ENCODE data around the gene TNNT2.
A peak's percentile ranks its signal among the peaks of the same experiment; 100 is the strongest.

The TNNT2 gene

DNA sequence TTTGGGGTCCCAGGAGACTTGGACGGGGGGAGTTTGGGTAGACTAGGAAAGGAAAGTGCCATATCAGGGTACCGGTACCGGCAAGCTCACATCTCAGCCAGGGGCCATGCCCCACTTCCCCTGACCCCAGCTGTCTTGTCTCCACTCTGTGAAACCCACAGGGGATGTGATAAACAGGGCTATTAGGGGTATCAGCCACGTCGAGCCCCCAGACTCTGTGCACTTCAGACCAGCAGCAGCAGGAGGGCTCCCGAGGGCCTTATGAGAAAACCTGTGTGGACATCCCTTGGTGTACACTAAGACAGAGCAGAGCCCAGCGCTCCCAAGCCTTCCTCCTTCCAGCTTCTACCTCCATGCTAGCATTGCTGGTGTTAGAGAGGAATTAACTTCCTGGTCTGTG is 46.3 kb downstream of the TNNT2 start:
- no peak for DNase-seq

- DNase-seq: no peak
These were observed 46.9 kb downstream of the TNNT2 start for GRCh38 chr1:201330541-201330940.

- no peak for DNase-seq
These were observed 47.7 kb downstream of the TNNT2 start for GRCh38 chr1:201329801-201330200.

DNA sequence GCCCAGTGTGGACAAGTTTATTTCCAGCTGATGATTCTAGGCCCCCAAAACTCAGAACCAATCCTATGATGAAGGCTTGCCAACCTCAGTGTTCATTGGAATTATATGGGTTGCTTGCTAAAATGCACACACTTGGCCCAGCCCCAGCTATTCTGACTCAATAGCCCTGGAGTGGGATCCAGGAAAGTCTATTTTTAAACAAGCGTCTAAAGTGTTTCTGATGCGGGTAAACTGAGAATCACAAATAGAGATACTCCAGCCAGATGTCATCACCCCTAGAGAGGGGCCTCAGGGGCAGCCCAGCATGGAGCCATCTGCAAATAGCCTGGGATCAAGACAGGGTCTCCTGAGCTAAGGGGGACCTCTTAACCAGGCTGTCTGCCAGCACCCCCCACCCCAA is 48.2 kb downstream of the TNNT2 start:
- no peak for DNase-seq

DNA sequence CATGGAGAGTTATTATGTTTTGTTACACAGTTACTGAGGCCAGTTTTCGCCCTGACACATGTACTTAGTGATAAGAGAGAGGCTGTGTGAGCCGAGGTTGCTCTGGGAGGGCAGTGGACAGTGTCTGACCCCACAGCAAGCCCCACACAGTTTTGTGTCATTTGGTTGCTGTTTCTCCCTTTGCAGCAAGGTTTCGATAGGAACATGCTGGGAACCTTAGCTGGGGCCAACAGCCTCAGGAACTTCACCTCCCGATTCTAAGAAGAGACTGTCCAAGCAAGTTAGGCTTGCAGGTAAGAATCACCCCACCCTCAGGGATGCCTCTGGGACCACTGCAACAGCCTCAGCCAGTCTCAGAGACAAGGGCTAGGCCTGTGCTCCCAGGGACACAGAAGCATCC is 48.9 kb downstream of the TNNT2 start:
- DNase-seq: no peak

DNA sequence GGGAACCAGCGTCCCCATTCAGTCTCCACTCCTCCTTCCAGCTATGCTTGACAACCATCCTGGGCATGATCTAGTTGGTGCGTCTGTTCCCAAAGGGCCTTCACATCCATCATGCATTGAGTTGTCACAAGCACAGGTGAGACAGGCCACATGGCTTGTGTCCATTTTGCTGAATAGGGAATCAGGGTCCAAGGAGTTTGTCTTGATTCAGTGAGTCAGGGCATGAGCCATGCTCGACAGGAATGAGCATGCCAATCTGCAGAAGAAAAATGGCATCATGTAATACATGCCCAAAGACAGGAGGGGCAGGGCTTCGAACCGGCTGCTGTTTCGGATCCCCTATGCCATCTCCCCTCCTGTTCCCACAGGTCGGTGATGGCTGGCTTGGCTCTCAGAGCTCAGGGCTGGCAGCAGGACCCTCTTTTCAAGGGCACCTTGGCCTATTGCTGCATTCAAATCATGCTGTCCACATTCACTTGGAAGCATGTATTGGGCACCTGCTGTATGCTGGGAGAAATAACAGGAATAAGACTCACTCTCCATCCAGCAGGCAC is 49.7 kb downstream of the TNNT2 start:
- DNase-seq: no peak

GRCh38 chr1:201326710-201327109 is 50.8 kb downstream of the TNNT2 start:
- no peak for DNase-seq

GRCh38 chr1:201325678-201326060 is 51.8 kb downstream of the TNNT2 start:
- DNase-seq: no peak

- DNase-seq: no peak
These were observed 52.4 kb downstream of the TNNT2 start for GRCh38 chr1:201324821-201325677.

DNA sequence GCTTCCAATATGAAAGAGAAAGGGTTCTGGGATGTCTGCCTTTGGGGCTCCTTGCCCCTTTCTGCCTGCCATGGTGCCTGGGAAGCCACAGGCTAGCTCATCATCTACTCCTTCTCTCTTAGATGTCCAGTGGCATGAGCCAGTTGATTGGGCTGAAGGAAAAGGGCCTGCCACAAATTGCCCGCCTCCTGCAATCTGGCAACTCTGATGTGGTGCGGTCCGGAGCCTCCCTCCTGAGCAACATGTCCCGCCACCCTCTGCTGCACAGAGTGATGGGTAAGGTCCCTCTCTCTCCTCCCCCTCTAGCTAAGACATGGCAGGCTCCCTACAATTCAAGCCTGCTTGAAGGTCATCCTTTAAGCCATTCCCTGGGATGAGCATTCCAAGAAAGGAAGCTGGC is 53.2 kb downstream of the TNNT2 start:
- DNase-seq: no peak

- DNase-seq: no peak
These were observed 54.6 kb downstream of the TNNT2 start for GRCh38 chr1:201322653-201323510.

DNA sequence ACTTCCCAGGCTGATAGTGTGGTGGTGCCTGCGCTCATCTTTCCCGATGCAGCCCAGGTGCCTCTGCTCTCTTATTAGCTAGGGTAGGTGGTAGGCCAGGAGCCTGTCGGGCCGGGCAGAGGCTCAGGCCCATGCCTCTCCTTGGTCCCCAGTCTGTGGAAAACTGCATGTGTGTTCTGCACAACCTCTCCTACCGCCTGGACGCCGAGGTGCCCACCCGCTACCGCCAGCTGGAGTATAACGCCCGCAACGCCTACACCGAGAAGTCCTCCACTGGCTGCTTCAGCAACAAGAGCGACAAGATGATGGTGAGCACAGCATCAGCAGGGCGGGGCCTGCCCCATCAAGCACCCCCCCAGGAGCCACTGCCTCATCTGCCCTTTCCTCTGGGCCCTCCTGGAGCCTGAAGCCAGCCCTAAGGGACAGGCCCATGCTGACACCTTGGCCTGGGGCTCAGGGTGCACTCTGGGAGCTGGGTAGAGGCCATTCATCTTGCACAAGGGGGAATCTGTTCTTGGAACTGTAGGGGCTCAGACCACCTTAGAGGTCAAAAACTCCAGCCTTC is 55.6 kb downstream of the TNNT2 start:
- DNase-seq: no peak

DNA sequence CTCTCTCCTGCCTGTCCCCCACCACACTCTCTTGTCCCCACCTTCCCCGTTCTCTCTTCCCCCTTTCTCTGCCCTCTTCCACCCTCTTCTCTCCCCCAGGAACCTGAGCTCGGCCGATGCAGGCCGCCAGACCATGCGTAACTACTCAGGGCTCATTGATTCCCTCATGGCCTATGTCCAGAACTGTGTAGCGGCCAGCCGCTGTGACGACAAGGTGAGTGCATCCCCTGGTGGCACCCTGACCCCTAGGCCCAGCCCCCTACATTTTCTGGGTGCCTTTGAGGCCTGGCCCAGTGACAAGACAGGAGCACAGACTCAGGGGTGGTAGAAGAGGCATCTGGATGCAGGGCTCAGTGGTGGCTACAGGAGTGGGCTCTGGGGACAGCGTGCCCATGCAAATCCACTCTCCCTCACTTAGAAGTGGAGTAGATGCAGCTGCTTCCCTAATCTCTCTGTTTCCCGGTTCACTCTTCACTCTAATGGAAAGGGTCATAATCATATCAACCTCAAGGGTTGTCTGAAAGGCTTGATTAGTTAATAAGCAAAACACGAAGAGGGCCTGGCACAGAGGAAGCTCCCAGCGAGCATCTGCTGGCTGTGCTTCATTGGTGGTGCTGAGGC is 57.2 kb downstream of the TNNT2 start:
- no peak for DNase-seq

DNA sequence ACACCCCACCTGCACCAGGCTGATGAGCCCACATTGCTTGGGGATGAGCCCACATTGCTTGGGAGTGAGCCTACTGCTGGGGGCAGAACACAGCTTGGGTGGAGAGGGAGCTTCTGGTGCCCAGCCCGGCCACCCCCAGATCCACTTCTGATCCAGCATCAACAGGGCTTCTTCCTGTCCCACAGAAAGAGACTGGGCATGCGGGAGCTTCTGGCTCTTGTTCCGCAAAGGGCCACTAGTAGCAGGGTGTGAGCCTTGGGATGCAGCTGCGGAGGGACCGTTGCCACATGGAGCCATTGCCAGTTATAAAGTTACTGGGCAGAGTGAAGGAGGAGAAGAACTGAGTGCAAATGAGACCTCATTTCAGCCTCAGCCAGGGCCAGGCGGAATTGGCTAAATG is 57.8 kb downstream of the TNNT2 start:
- no peak for DNase-seq

DNA sequence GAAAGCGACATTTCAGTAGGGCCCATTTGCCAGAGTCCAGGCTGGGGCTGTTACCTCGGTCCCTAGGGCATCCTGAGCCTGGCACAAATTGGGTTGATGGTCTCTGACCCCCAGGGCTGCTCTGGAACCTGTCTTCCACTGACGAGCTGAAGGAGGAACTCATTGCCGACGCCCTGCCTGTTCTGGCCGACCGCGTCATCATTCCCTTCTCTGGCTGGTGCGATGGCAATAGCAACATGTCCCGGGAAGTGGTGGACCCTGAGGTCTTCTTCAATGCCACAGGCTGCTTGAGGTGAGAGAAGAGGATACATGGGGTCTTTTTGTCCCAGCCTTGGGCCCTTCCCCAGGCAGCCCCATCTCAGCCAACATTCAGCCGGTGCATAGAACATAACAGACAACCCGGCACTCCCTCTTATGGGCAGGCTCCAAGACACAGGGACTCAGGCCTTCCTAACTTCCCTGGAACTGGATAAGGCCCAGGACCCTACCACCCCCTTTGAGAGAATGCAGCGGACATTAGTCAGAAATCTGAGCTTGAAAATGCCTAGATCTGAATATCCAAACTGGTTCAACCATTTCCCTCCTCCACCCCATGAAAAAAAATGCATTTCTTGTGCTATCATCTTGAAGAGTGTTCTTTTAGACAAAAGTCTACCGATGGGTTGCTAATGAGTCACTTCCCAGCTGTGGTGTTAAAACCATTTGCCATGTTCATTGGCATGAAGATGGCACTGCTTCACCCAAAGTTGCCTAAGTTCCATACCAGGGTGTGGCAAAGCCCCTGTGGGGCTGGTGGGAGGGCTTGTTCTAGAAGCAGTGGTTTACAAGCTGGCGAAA is 58.8 kb downstream of the TNNT2 start:
- DNase-seq: no peak

DNA sequence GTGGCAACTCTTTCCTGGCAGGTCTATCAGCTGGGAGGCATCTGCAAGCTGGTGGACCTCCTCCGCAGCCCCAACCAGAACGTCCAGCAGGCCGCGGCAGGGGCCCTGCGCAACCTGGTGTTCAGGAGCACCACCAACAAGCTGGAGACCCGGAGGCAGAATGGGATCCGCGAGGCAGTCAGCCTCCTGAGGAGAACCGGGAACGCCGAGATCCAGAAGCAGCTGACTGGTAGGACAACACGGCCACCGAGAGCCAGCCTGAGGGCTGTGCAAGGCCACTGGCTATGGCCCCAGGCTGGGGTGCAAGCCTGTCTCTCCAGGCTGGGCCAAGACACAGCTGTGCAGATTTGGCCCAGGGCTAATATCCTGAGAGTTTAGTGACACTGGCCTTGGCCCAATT is 59.9 kb downstream of the TNNT2 start:
- DNase-seq: no peak

- no peak for DNase-seq
These were observed 60.9 kb downstream of the TNNT2 start for GRCh38 chr1:201316556-201316955.

- no peak for DNase-seq
These were observed 64.4 kb downstream of the TNNT2 start for GRCh38 chr1:201313086-201313485.

DNA sequence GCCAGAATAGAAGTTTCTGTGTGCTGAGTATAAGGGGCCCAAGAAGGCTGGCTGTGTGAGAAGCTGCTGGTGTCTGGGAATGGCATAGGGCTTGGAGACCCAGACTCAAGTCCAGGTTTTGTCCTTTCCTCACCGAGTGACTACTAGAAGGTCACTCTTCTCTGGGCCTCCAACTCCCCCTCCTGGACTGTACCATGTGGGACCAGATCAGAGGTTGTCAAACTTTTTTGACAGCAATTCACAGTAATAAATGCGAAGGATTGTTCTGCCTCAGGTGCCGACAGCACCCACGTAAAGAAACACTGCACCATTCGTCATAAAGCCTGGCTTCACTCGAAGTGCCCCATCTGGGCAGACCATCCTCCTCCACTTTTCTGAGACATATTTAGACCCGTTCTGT is 65.2 kb downstream of the TNNT2 start:
- DNase-seq: no peak

- no peak for DNase-seq
These were observed 66.0 kb downstream of the TNNT2 start for GRCh38 chr1:201311356-201312011.

GRCh38 chr1:201310986-201311355 is 66.5 kb downstream of the TNNT2 start:
- DNase-seq: peak; percentile 60
